ENCODE data around the gene NOP16.

GRCh38 chr5:176413709-176414191 lies 25.4 kb upstream of the NOP16 start:
- TF ChIP-seq POLR2A (IDR thresholded peaks at IDR 0.05) (no peak), CTCF (IDR thresholded peaks at IDR 0.05) (no peak)

Measured in lower leg skin (tissue), 3 donors.